ENCODE data around the gene RNASE11.
A peak's percentile ranks its signal among the peaks of the same experiment; 100 is the strongest.

RNASE11 gene

GRCh38 chr14:20613094-20614037 lies 25.6 kb upstream of the RNASE11 start:
- TF ChIP-seq CTCF (conservative IDR thresholded peaks at IDR 0.05; ENCODE audit: low read length) = peak; percentile 72
- peak overlapping the region; percentile 65 for H3K4me3 ChIP-seq (ENCODE audit: low read length)
- peak; percentile 99 for DNase-seq (ENCODE audit: low read depth)

- no peak overlapping the region for H3K4me3 ChIP-seq (ENCODE audit: low read length)
- DNase-seq (ENCODE audit: low read depth) = no peak
- TF ChIP-seq CTCF (conservative IDR thresholded peaks at IDR 0.05; ENCODE audit: low read length) = no peak
These were observed 24.6 kb upstream of the RNASE11 start for GRCh38 chr14:20612403-20612802.

- no peak overlapping the region for H3K4me3 ChIP-seq (ENCODE audit: low read length)
- TF ChIP-seq CTCF (conservative IDR thresholded peaks at IDR 0.05; ENCODE audit: low read length) = no peak
- no peak for DNase-seq (ENCODE audit: low read depth)
These were observed 23.5 kb upstream of the RNASE11 start for GRCh38 chr14:20611277-20611676.

GRCh38 chr14:20610002-20610765 lies 22.4 kb upstream of the RNASE11 start:
- no peak for TF ChIP-seq CTCF (conservative IDR thresholded peaks at IDR 0.05; ENCODE audit: low read length)
- peak overlapping the region; percentile 87 for H3K4me3 ChIP-seq (ENCODE audit: low read length)
- DNase-seq (ENCODE audit: low read depth) = peak; percentile 80

- TF ChIP-seq CTCF (conservative IDR thresholded peaks at IDR 0.05; ENCODE audit: low read length) = peak; percentile 97
- peak overlapping the region; percentile 87 for H3K4me3 ChIP-seq (ENCODE audit: low read length)
- DNase-seq (ENCODE audit: low read depth) = peak; percentile 83
These were observed 21.6 kb upstream of the RNASE11 start for GRCh38 chr14:20609215-20610001.

GRCh38 chr14:20608383-20609110 lies 20.7 kb upstream of the RNASE11 start:
- no peak overlapping the region for H3K4me3 ChIP-seq (ENCODE audit: low read length)
- DNase-seq (ENCODE audit: low read depth) = no peak

More at GRCh38 chr14:20608383-20609110, 20.7 kb upstream of the RNASE11 start:
- TF ChIP-seq CTCF (conservative IDR thresholded peaks at IDR 0.05; ENCODE audit: low read length) = no peak

Measured in AG10803 (cell line).